HepG2 (cell line): Measurements from ENCODE around the gene TXNRD3. TPM values are rescaled to one million over a fixed set of nuclear protein-coding genes. Genes with fewer than 3 reads are reported as not detected.

Source experiments
- HOXA5 ChIP-seq: sonication (generic); formaldehyde crosslinking; IDR thresholded peaks from 2 replicates; pipeline ENCODE4 v1.4.0; 2020; ENCODE audit warnings: missing genetic modification reagents
- MAFF ChIP-seq: IDR thresholded peaks from 2 replicates; pipeline ENCODE4 v1.6.1; 2011; ENCODE audit warnings: low read depth, low read length, improper control_type of control experiment
- MIXL1 ChIP-seq: IDR thresholded peaks from 2 replicates; pipeline ENCODE4 v1.6.1; 2016
- NFATC3 ChIP-seq: sonication (generic); formaldehyde crosslinking; IDR thresholded peaks from 2 replicates; pipeline ENCODE4 v1.5.1; 2020; ENCODE audit warnings: mild to moderate bottlenecking, missing genetic modification reagents
- REL ChIP-seq: sonication (generic); formaldehyde crosslinking; conservative IDR thresholded peaks from 2 replicates; pipeline ENCODE4 v1.8.0; 2022; ENCODE audit warnings: mild to moderate bottlenecking, missing genetic modification reagents, moderate library complexity
- RFX5 ChIP-seq: IDR thresholded peaks from 2 replicates; pipeline ENCODE4 v1.6.1; 2011; ENCODE audit warnings: low read depth, low read length, improper control_type of control experiment
- SAP130 ChIP-seq: IDR thresholded peaks from 2 replicates; pipeline ENCODE4 v1.6.1; 2016; ENCODE audit warnings: low read depth
- SETDB1 ChIP-seq: sonication (generic); formaldehyde crosslinking; IDR thresholded peaks from 2 replicates; pipeline ENCODE4 v1.5.1; 2020; ENCODE audit warnings: missing genetic modification reagents, mild to moderate bottlenecking, borderline replicate concordance
- SNAI1 ChIP-seq: sonication (generic); formaldehyde crosslinking; IDR thresholded peaks from 2 replicates; pipeline ENCODE4 v1.5.0; 2020; ENCODE audit warnings: mild to moderate bottlenecking, missing genetic modification reagents, borderline replicate concordance
- SPEN ChIP-seq: sonication (generic); formaldehyde crosslinking; IDR thresholded peaks from 2 replicates; pipeline ENCODE4 v1.5.1; 2020; ENCODE audit warnings: low read depth, mild to moderate bottlenecking, missing genetic modification reagents
- STAT6 ChIP-seq: sonication (generic); formaldehyde crosslinking; IDR thresholded peaks from 2 replicates; pipeline ENCODE4 v1.4.0; 2020; ENCODE audit warnings: missing genetic modification reagents, mild to moderate bottlenecking, borderline replicate concordance
- TBX2 ChIP-seq: sonication (generic); formaldehyde crosslinking; IDR thresholded peaks from 2 replicates; pipeline ENCODE4 v1.5.0; 2020; ENCODE audit warnings: missing genetic modification reagents, mild to moderate bottlenecking, borderline replicate concordance
- THAP9 ChIP-seq: sonication (generic); formaldehyde crosslinking; IDR thresholded peaks from 2 replicates; pipeline ENCODE4; 2020; ENCODE audit warnings: missing genetic modification reagents, mild to moderate bottlenecking, borderline replicate concordance
- U2AF2 ChIP-seq: fragments of 200-400 bp; formaldehyde crosslinking; IDR thresholded peaks from 2 replicates; pipeline ENCODE4 v1.6.1; 2017; ENCODE audit warnings: low read depth, mild to moderate bottlenecking, low read length
- ZBTB7A ChIP-seq: sonication (generic); formaldehyde crosslinking; IDR thresholded peaks from 2 replicates; pipeline ENCODE4 v1.8.0; 2022; ENCODE audit warnings: mild to moderate bottlenecking, missing genetic modification reagents
- ZNF275 ChIP-seq: sonication (generic); formaldehyde crosslinking; IDR thresholded peaks from 2 replicates; pipeline ENCODE4 v1.8.0; 2022; ENCODE audit warnings: missing genetic modification reagents, mild to moderate bottlenecking, inconsistent platforms, borderline replicate concordance
- ZNF276 ChIP-seq: sonication (generic); formaldehyde crosslinking; IDR thresholded peaks from 2 replicates; pipeline ENCODE4 v1.4.0; 2020; ENCODE audit warnings: mild to moderate bottlenecking, low read depth, missing genetic modification reagents
- ZNF337 ChIP-seq: sonication (generic); formaldehyde crosslinking; IDR thresholded peaks from 2 replicates; pipeline ENCODE4 v1.5.1; 2020; ENCODE audit warnings: missing genetic modification reagents, low read depth, mild to moderate bottlenecking, borderline replicate concordance
- ZNF775 ChIP-seq: sonication (generic); formaldehyde crosslinking; IDR thresholded peaks from 2 replicates; pipeline ENCODE4 v1.4.0; 2020; ENCODE audit warnings: missing genetic modification reagents, mild to moderate bottlenecking, moderate library complexity, borderline replicate concordance
- ZNF792 ChIP-seq: IDR thresholded peaks from 2 replicates; pipeline ENCODE4 v1.6.1; 2016
- ZNF83 ChIP-seq: sonication (generic); formaldehyde crosslinking; IDR thresholded peaks from 2 replicates; pipeline ENCODE4 v1.4.0; 2020; ENCODE audit warnings: missing genetic modification reagents, mild to moderate bottlenecking, borderline replicate concordance
- ZSCAN22 ChIP-seq: sonication (generic); formaldehyde crosslinking; IDR thresholded peaks from 2 replicates; pipeline ENCODE4 v1.4.0; 2020; ENCODE audit warnings: mild to moderate bottlenecking, missing genetic modification reagents
- polyA plus RNA-seq, 8 experiments: library from polyadenylated mRNA; depleted of rRNA in 3 of 8; stranded (reverse) in 7 of 8; unstranded in 1 of 8; fragments of >200 nt; fragmentation: Illumina TruSeq in 4 of 8; extraction: Trizol in 4 of 8; gene quantifications; 2 replicates each; pipeline versions ENCODE4 v1.2.1 to v1.2.3, GENCODE V29; 2011 to 2016; ENCODE audit warnings: low read depth in 4 of 8, missing spikeins in 1 of 8, mixed read lengths in 1 of 8; ENCODE audit not compliant: insufficient read depth in 1 of 8
- total RNA-seq, 5 experiments: library from RNA; depleted of rRNA; stranded (reverse); fragments of >200 nt; fragmentation: Illumina TruSeq; extraction: Trizol; gene quantifications; 2 replicates each; pipeline ENCODE4 v1.2.3, GENCODE V29; 2016; ENCODE audit warnings: low read depth in 1 of 5

Gene TXNRD3
- total and polyA plus RNA-seq, 2 of the 13 experiments (the other 11 are each of a cell fraction or from before 2014, with no cell fraction given) = 4.8 to 20.7 TPM

GRCh38 chr3:126679318-126679751 lies 24.4 kb upstream of the TXNRD3 start (continued):
- TF ChIP-seq THAP9 (CRISPR knock-in tag) = 0 out of 2 replicates have a peak, but pooled peaks have one; percentile 18
- TF ChIP-seq SNAI1 (CRISPR knock-in tag) = no peak
- TF ChIP-seq REL = no peak
- TF ChIP-seq ZNF792 (CRISPR knock-in tag) = no peak
- TF ChIP-seq ZBTB7A (CRISPR knock-in tag) = no peak
- TF ChIP-seq ZNF275 (CRISPR knock-in tag) = no peak
- peak; percentile 83; the same call in 1 of the 2 replicates for TF ChIP-seq NFATC3
- no peak for TF ChIP-seq TBX2 (CRISPR knock-in tag)
- no peak for TF ChIP-seq SETDB1 (CRISPR knock-in tag)
- TF ChIP-seq RFX5 = no peak
- TF ChIP-seq ZSCAN22 = no peak
- TF ChIP-seq ZNF775 (CRISPR knock-in tag) = no peak
- no peak for TF ChIP-seq STAT6 (CRISPR knock-in tag)
- TF ChIP-seq ZNF276 (CRISPR knock-in tag) = no peak
- no peak for TF ChIP-seq ZNF83 (CRISPR knock-in tag)
- no peak for TF ChIP-seq MIXL1 (CRISPR knock-in tag)
- TF ChIP-seq ZNF337 = no peak
- 0 out of 2 replicates have a peak, but pooled peaks have one; percentile 31 for TF ChIP-seq SPEN (CRISPR knock-in tag)
- no peak for TF ChIP-seq MAFF
- no peak for TF ChIP-seq SAP130
- no peak for TF ChIP-seq HOXA5 (CRISPR knock-in tag)
- TF ChIP-seq U2AF2 = no peak
